ENCODE data around the gene COL6A1. TPM values are rescaled to one million over a fixed set of nuclear protein-coding genes. Genes with fewer than 3 reads are reported as not detected.

COL6A1 gene
- total RNA-seq, 1 donor from 2014 or later = 135 TPM

DNA sequence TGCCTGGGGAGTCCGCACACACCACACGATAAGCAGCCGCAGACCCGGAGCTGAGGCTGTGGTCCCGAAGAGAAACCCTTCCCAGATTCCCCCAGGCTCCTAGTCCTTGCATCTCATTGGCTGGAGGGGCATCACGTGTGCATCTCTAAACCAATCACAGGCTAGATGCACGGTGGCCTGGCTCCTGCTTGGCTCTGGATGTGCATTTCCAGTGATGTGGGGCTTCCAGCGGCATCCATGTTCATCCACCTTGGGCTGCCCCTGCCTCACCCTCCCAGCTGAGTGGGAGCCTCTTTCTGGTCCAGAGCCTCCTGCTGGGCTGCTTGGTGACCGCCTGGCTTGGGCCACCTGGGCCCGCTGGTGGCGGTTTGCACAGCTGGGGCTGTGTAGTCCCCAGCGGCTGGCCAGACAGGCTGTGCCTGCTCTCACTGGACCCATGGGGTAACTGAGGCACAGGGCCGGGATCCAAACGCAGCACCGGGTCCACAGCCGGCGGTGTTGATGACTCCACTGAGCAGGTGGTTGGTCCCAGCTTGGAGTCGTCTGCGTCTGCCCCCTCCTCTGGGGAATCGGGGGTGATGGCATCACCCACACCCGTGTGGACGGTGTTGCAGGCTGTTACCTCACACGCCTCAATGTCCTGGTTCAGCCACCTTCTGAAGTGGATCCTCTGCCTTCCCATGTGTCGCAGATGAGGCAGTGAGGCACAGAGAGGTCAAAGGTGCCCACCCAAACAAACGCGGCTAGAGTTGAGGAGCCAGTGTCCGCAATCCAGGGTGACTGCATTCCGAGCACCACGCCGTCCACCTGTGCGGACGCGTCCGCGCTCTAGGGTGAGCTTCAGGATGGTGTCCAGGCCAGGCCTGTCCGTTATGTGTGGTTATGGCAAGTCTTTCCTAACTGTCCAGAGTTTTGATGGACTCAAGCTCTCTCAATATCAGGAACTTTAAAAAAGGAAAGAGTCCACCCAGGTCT lies 41.3 kb downstream of the COL6A1 start:
- TF ChIP-seq, protein P1, sequence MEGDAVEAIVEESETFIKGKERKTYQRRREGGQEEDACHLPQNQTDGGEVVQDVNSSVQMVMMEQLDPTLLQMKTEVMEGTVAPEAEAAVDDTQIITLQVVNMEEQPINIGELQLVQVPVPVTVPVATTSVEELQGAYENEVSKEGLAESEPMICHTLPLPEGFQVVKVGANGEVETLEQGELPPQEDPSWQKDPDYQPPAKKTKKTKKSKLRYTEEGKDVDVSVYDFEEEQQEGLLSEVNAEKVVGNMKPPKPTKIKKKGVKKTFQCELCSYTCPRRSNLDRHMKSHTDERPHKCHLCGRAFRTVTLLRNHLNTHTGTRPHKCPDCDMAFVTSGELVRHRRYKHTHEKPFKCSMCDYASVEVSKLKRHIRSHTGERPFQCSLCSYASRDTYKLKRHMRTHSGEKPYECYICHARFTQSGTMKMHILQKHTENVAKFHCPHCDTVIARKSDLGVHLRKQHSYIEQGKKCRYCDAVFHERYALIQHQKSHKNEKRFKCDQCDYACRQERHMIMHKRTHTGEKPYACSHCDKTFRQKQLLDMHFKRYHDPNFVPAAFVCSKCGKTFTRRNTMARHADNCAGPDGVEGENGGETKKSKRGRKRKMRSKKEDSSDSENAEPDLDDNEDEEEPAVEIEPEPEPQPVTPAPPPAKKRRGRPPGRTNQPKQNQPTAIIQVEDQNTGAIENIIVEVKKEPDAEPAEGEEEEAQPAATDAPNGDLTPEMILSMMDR (conservative IDR thresholded peaks at IDR 0.05; ENCODE audit: low read depth, low read length) = no peak
- no peak for DNase-seq (ENCODE audit: low read depth)
- no peak overlapping the region for H3K4me3 ChIP-seq (ENCODE audit: low read depth, low read length)

- no peak for DNase-seq (ENCODE audit: low read depth)
- TF ChIP-seq, protein P1 (conservative IDR thresholded peaks at IDR 0.05; ENCODE audit: low read depth, low read length) = no peak
- no peak overlapping the region for H3K4me3 ChIP-seq (ENCODE audit: low read depth, low read length)
Observed at GRCh38 chr21:46023555-46023954, 42.0 kb downstream of the COL6A1 start.

DNA sequence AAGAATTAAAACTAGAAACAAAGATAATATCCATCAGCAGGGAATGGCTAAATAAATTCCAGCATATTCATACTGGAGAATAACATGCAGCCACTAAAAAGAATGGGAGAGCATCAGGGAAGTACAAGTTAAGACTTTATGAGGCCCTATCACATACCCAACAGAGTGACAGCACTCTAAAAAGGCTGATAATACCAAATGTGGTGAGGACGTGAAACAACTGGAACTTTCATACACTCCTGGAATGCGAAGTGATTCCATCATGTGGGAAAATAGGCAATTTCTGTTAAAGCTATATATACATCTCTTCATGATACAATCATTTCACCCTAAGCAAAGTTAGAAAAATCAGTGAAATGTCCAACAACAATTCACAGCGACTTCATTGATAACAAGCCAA lies 42.6 kb downstream of the COL6A1 start:
- DNase-seq (ENCODE audit: low read depth) = no peak
- TF ChIP-seq, protein P1 (conservative IDR thresholded peaks at IDR 0.05; ENCODE audit: low read depth, low read length) = no peak
- H3K4me3 ChIP-seq (ENCODE audit: low read depth, low read length) = no peak overlapping the region

DNA sequence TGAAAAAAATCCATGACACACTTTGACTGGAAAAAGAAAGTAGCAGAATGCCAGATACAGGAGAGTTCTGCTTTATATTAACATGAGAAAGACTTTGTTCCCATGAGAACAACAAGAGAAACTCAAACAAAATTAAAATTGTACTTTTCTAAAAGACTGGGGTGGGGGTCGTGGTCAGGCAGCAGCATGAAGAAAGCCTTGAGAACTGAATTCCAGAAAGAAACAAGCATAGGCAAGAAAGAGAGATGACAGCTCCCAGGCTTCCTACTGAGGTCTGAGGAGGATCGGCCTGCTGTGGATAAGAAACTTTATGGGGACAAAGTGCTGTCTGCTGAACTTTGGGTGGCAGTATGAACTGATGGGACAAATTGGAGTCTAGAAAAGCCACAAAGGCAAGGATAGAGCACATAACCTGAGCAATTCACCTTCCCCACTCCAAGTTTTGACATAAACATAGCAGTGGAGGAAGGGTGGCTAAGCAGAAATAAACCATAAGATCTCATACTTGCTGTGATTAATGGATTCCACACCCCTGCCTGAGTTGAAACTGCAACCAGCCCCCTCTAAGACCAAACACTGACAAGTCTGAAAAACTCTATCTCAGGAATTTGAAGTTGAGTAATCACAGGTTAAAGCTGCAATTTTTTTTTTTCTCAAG lies 43.7 kb downstream of the COL6A1 start:
- no peak overlapping the region for H3K4me3 ChIP-seq (ENCODE audit: low read depth, low read length)
- DNase-seq (ENCODE audit: low read depth) = no peak
- TF ChIP-seq, protein P1 (conservative IDR thresholded peaks at IDR 0.05; ENCODE audit: low read depth, low read length) = no peak

DNA sequence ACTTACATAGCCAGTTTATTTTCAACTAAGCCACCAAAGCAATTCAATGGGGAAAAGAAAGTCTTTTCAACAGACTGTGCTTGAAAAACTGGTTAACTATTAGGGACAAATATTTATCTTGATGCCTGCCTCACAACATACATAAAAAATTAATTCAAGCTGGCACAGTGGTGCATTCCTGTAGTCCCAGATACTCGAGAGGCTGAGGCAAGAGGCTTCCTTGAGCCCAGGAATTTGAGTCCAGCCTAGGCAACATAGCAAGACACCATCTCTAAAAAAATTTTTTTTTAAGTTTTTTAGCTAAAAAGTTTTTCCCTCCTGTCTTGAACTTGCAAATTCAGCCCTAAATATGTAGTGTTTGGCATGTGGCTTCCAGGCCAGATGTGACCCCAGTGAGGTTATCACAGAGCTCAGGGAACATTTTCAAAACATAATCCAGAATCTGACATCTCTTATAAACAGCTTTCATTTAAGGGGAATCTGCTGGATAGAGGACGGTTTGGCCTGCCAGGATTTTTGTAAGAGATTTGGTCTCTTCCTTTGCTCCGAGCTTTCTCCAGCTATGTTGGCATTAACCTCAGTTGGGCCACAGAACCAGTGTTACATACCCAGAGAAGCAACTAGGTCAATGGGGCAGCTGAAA lies 46.4 kb downstream of the COL6A1 start:
- H3K4me3 ChIP-seq (ENCODE audit: low read depth, low read length) = no peak overlapping the region
- DNase-seq (ENCODE audit: low read depth) = no peak
- TF ChIP-seq, protein P1 (conservative IDR thresholded peaks at IDR 0.05; ENCODE audit: low read depth, low read length) = no peak

GRCh38 chr21:46028573-46029091 lies 47.1 kb downstream of the COL6A1 start:
- H3K4me3 ChIP-seq (ENCODE audit: low read depth, low read length) = no peak overlapping the region
- no peak for DNase-seq (ENCODE audit: low read depth)
- TF ChIP-seq, protein P1 (conservative IDR thresholded peaks at IDR 0.05; ENCODE audit: low read depth, low read length) = no peak

Measured in epithelial cell of proximal tubule (primary cell).